ENCODE measurements around the gene PRXL2B.
"Not testable (repeated sequence)": the region's sequence is repeated elsewhere in the genome, so short reads cannot be mapped to it uniquely, and the experiment has no call there.

The PRXL2B gene

DNA sequence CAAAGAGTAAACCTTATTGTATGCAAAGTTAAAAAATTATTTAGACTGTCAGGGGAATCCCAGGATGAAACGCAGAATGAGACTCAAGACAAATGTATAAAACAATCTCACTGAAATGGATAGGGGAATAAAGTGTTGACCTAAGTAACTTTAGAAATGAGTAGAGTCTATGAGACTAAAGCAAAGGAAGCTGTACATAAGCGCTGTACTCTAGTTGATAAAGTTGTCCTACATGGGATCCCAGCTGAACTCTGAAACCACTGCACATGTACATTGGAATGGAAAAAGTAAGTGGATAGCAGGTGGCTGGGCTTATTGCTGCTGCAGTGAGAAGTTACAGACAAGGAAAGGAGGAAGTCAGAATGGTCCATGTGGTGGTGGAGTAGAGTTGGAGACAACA is 27.6 kb downstream of the PRXL2B start:
- no peak for DNase-seq (ENCODE audit: low spot score)

- no peak for DNase-seq (ENCODE audit: low spot score)
Observed at GRCh38 chr1:2617971-2618470, 31.4 kb downstream of the PRXL2B start.

DNA sequence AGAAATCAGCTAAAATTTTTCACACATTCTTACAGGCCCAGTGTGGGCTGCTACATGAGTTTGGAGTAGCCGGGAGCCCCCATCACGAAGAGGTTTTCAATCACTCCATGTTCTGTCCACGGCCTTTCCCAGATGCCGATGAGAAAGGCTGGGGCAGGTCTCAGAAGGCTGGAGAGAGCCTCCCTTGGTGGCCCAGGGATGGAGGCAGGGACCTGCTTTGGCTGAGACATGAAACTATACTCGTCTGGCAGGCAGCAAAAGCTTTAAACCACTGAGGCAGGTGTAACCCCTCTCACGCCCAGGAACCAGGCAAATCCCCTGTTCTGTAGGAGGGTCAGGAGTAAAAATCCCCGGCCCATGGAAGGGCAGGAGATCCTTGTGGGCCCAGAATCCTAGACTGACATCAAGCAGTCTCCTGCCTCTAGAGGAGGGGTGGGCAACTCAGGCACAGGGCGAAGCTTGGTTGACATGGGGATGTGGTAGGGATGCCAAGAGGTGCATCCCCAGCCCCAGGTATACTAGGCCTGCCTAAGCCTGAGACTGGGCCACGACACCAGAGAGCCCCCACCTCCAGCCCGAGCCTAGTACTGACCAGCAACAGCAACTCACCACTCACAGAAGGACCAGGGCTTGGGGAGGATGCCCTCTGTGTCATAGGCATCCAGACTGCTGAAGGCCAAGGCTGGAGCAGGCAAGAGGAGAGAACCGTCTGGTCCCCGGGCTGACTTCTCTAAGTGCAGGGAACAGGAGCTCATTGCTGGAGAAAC is 37.2 kb downstream of the PRXL2B start:
- DNase-seq (ENCODE audit: low spot score) = no peak

DNA sequence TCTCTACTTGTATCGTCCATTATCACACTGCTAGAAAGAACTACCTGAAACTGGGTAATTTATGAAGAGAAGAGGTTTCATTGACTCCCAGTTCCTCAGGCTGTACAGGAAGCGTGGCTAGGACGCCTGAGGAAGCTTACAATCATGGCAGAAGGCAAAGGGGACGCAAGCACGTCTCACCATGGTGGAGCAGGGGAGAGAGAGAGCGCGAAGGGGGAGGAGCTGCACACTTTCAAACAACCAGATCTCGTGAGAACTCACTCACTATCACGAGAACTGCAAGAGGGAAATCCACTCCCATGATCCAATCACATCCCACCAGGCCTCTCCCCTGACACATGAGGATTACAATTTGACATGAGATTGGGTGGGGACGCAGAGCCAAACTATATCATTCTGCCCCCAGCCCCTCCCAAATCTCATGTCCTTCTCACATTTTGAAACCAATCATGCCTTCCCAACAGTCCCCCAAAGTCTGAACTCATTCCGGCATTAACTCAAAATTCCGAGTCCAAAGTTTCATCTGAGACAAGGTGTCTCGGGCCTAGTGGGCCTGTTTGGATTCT is 38.2 kb downstream of the PRXL2B start:
- no peak for DNase-seq (ENCODE audit: low spot score)

DNA sequence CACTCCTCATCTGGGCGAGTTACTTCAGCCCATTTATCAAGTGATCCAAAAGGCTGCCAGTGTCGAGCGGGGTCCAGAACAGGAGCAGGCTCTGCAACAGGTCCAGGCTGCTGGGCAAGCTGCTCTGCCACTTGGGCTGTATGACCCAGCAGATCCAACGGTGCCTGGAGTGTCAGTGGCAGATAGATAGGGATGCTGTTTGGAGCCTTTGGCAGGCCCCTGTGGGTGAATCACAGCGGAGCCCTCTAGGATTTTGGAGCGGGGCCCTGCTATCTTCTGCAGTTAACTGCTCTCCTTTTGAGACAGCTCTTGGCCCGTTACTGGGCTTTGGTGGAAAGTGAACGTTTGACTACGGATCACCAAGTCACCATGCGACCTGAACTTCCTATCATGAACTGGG is 38.7 kb downstream of the PRXL2B start:
- no peak for DNase-seq (ENCODE audit: low spot score)

- DNase-seq (ENCODE audit: low spot score) = not testable (repeated sequence)
Observed at GRCh38 chr1:2625748-2626147, 39.2 kb downstream of the PRXL2B start.

GRCh38 chr1:2627746-2628145 is 41.2 kb downstream of the PRXL2B start:
- DNase-seq (ENCODE audit: low spot score) = no peak

DNA sequence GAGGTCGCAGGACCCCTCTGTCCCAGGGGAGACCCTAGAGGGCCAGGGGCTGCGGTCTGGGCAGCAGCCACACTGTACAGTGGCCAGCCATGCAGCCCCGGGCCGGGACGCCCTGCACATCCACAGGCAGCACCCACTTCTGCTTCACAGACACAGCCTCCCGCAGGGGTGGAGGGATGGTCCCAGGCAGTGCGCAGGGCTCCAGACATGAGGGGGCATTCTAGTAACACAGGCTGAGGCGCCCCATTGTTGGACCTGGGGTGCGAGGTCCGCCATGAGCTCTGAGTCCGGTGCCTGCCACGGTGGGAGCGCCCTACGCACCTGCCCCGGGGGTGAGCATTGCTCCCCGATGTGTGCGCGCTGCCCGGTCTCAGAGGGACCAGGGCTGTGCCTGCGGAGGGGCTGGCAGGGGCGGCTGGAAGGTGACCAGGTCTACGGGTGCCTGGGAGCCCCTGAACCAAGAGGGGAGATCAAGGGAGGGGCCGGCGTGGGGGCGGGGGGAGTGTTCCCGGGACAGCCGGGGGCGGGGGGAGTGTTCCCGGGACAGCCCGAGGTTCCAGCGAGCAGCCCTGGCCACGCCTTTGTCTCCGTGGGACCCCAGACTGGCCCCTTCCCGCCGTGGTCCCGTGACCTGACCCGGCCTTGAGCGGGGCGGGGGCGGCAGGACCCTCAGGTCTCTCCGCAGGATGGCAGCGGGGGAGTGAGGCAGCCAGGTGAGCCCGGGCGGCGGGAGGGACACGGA is 41.8 kb downstream of the PRXL2B start:
- DNase-seq (ENCODE audit: low spot score) = no peak

- no peak for DNase-seq (ENCODE audit: low spot score)
Observed at GRCh38 chr1:2628933-2629626, 42.5 kb downstream of the PRXL2B start.

DNA sequence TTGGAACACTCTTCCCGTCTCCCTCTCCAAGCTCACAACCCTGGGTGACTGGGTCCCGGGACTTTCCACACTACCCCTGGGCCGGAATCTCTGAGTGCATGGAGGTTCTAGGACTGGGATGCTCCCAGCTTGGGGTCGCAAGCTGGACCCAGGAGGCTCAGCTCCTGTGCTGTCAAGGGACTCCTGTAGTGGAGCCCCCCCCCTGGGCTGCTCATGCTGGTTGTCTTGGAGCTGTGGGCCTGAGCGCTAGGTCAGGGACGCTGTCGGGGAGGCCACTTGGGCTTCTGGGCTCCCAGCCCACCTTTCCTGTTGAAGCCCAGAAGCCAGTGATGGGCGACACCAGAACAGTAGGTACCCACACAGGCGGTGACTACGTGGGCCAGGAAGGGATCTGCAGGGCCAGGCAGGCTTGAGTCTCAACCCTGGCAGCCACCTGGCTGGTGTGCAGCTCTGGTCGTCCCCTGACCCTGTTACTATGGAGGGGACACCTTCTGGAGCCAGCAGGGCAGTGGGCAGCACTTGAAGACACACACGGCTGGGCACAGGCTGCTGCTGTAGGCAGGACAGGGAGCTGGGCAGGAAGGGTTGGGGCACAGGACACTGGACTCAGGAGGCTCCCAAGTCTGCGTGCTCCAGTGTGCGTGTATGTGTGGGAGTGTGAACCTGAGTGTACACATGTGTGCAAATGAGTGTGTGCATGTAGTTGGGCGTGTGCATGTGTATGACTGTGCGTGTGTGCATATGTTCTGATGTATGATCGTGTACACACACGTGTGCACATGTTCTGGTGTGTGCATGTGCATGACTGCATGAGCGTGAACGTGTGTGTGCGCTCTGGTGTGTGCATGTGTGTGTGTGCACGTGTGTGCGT is 43.3 kb downstream of the PRXL2B start:
- DNase-seq (ENCODE audit: low spot score) = no peak

GRCh38 chr1:2630498-2631135 is 44.0 kb downstream of the PRXL2B start:
- no peak for DNase-seq (ENCODE audit: low spot score)

GRCh38 chr1:2631136-2632050 is 44.8 kb downstream of the PRXL2B start:
- no peak for DNase-seq (ENCODE audit: low spot score)

DNA sequence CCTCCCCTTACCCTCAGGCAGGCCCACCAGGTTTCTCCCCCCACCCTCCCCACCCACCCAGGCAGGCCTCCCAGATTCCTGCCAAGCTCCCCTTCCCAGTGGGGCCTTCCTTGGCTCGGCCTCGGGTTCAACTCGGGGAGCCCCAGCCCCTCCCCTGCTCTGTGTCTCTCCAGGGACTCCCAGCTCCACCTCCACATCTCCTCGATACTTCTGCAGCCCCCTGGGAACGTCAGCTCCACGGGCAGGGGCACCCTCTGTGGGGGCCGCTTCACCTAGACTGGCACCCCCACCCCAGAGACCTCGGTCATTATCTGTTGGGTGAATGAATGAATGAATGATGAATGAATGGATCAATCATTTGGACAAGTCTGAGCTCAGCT is 45.5 kb downstream of the PRXL2B start:
- no peak for DNase-seq (ENCODE audit: low spot score)

DNA sequence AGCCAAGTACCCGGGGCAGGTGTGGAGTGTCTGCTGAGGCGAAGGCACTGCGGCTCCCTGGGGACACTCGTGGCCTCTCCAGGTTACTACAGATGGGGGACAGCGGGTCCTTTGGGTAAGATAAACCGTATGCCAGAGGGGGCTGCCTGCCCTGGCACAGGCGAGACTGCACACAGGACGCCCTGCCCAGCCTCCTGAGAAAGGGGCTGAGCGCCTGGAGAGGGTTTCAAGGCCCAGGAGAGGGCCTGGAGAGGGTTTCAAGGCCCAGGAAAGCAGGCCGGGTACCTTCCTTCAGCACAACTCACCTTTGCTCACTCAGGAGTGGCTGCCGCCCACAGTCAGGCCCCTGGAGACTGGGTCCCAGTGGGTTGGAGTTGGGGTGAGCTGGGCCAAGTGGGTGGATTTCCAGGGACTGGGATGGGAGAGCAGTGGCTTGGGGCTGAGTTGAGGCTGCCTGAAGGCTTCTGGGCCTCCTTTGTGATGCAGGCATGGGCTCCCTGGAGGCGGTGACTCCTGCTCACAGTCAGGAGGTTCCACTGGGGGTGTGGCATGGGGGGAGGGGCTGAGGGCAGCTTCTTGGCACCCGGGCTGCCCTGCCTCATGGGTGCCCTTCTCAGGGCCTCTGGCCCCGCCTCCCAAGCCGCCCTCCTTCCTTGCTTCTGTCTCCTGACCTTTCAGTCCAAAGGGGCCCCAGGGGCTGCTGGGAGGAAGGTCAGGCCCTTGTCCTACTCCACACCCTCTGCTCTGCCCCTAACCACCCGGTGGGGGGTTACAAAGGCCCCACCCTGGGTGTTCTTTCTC is 46.2 kb downstream of the PRXL2B start, which contains the start of gene MMEL1:
MMEL1 (minus strand) TSS at position 456 of the 801 bp plus-strand sequence. CDS start 3,532 bp downstream, outside the sequence.
- DNase-seq (ENCODE audit: low spot score) = no peak

DNA sequence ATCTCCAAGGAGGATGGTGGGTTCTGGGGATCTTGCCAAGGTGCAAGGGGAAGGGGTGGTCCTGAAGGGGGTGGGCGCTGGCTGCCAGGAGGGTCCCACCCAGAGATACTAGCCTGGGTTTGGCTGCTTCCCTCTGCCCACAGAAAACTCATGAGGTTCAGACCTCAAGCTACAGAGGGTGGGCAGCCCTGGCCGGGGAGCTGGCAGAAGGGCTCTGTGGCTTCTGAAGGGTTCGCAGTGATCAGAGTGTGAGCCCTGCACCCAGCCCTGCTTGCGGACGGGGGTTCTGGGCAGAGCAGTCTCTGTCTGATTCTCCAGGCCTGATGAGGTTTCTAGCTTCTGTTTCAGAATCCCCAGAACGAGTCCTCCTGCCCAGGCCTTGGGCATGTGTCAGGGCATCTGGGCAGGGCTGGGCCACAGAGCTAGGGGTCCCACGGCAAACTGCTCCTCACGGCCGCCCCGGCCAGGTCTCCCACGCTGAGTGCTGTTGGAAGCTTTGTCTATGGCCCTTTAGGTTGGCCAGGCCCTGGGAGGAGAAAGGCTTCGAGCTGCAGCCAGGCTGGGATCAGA is 46.9 kb downstream of the PRXL2B start:
- no peak for DNase-seq (ENCODE audit: low spot score)

DNA sequence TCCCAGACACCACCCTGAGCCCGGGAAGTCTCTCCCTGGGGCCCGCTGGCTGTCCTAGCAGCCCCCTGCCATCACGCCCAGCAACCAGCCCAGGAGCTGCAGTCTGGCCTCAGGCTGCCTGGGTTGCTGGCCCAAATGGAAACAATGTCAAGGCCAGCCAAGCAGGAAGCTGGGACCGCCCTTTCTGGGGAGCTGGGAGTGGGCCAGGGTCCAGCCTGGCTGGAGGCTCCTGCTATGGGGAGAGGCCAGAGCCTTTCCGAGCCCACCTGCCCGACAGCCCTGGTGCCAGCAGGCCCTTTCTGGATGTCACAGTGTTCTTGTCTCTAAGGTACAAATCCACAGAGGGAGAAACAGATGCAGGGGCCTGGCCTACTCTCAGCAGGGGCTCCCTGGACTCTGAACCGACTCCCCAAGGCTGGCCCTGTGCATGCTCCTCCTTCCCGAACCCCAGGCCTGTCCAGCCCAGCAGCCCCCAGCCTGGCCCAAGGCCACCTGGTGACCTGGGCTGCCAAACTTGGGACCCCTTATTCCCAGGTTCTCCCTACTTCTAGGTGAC is 47.4 kb downstream of the PRXL2B start:
- no peak for DNase-seq (ENCODE audit: low spot score)

DNA sequence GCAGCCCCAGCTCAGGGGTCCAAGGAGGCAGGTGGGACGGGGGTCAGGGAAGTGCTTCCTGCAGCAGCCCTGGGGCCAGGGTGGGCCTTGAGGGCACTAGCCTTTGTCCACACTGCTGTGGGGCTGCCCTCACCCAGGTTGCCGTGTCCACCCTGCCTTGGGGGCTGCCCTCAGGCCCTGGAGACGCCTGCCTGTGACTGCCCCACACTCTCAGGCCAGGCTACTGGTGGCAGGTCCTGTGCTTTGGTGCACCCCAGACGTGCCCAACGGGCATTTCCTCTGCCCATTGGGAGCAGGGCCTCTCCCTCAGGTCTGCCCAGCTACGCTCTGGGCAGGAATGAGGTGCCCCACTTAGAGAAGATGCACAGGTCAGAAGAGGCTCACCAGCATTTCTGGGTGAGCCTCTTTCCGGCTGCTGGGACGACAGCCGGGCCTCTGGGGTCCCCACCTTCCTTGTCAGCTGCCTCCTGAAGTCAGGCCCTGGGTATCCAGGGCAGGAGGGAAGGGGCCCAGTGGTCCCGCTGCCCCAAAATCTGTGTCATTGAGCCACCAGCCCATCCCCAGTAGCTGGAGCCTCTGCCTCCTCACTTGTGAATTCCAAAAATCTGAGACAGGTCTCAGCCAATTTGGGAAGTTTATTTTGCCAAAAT is 48.9 kb downstream of the PRXL2B start:
- no peak for DNase-seq (ENCODE audit: low spot score)

DNA sequence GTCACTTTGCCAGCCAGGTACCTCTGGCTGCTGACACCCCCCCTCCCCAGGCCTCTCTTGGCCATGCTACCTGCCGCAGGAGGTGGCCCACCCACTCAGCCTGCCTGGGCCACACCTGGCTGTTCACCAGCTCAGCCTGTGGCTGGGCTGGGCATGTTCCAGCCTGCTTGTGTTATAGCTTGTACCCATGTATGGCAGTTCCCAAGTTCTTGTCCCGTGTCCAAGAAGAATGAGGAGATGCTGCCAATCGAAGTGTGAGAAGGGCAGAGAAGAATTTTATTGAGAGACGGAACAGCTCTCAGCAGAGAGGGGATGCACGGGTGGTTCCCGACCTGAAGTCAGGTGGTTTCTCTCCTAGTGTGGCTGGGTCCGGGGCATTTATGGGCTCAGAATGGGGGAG is 50.2 kb downstream of the PRXL2B start:
- no peak for DNase-seq (ENCODE audit: low spot score)

All from RKO (cell line).